Measurements from ENCODE around the gene DUOX1. TPM values are rescaled to one million over a fixed set of nuclear protein-coding genes. Genes with fewer than 3 reads are reported as not detected.

DUOX1 gene
- total RNA-seq, 1 donor from 2014 or later: not detected

DNA sequence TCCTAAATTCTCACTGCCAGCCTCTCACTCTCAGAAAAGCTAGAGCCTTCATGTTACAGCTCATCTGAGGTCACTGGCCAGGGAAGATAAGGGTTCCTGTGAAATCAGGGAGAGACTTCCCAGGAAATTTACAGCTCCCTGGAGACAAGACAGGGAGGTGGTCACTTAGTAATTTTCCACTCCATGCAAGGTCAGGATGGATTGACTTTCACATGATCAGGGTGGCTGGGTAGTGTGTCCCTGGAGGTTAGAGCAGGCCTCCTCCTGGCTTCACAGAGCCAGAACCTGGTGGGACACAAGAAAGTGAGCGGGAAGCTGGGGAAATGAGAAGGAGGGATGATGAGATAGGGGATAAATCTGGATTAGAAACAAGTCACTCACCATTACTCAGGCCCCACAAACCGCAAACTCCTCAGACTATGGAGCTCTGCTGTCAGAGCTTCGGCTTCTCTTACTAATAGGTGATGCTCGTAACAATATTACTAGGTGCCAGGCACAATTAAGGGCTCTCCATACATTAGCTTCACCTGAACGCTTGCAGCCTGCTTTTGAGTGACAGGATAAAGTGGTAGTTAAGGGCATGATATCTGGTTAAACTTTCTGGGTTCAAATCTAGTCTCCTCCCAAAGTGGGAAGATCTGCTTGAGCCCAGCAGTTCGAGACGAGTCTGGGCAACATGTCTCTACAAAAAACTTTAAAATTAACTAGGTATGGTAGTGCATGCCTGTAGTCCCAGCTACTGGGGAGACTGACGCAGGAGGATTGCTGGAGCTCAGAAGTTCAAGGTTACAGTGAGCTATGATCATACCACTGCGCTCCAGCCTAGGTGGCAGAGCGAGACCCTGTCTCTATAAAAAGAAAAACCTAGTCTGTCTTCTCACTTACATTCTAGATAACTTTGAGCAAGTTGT lies 40.7 kb upstream of the DUOX1 start:
- no peak for DNase-seq (ENCODE audit: extremely low spot score, unreplicated experiment)
- TF ChIP-seq, protein P1, sequence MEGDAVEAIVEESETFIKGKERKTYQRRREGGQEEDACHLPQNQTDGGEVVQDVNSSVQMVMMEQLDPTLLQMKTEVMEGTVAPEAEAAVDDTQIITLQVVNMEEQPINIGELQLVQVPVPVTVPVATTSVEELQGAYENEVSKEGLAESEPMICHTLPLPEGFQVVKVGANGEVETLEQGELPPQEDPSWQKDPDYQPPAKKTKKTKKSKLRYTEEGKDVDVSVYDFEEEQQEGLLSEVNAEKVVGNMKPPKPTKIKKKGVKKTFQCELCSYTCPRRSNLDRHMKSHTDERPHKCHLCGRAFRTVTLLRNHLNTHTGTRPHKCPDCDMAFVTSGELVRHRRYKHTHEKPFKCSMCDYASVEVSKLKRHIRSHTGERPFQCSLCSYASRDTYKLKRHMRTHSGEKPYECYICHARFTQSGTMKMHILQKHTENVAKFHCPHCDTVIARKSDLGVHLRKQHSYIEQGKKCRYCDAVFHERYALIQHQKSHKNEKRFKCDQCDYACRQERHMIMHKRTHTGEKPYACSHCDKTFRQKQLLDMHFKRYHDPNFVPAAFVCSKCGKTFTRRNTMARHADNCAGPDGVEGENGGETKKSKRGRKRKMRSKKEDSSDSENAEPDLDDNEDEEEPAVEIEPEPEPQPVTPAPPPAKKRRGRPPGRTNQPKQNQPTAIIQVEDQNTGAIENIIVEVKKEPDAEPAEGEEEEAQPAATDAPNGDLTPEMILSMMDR (IDR thresholded peaks at IDR 0.05): no peak
- Mint-ChIP-seq H3K27me3 (ENCODE audit: unreplicated experiment) (peaks cover 61% of the 10 kb centered on the region), H3K4me3 (ENCODE audit: unreplicated experiment) (no peak overlapping the region), H3K9me3 (ENCODE audit: unreplicated experiment) (no peaks in the 10 kb centered on the region), H3K36me3 (ENCODE audit: unreplicated experiment) (no peaks in the 10 kb centered on the region), H3K27ac (ENCODE audit: unreplicated experiment) (no peak overlapping the region), H3K4me1 (ENCODE audit: unreplicated experiment) (no peaks in the 10 kb centered on the region)

DNA sequence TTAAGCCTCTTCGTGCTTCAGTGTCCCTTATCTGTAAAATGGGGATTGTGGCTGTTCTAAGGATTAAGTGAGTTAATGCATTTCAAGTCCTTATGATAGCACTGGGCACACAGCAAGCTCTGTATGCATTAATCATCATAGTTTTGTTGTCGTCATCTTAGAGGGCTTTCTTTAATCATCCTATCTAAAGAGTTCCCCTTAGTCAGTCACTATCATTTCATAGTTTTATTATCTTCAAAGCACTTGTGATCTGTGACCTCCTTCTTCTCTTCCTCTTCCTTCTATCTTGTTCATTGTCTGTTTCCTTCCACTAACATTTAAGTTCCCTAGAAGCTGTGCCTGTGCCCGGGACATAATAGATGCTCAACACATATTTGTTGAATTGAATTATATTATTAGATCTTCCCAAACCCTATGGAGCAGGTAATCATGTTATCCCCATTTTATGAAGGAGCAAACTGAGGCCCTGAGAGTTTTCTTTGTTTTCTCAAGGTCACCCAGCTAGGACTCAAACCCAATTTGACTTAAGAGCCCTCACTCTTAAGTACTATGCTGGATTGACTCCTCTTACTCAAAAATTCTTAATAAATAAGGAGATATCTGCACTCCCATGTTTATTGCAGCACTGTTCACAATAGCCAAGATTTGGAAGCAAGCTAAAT lies 40.0 kb upstream of the DUOX1 start:
- no peaks in the 10 kb centered on the region for H3K9me3 Mint-ChIP-seq (ENCODE audit: unreplicated experiment)
- DNase-seq (ENCODE audit: extremely low spot score, unreplicated experiment): no peak
- H3K27me3 Mint-ChIP-seq (ENCODE audit: unreplicated experiment): peaks cover 53% of the 10 kb centered on the region
- TF ChIP-seq, protein P1 (IDR thresholded peaks at IDR 0.05): no peak
- H3K4me3 Mint-ChIP-seq (ENCODE audit: unreplicated experiment): no peak overlapping the region
- no peaks in the 10 kb centered on the region for H3K36me3 Mint-ChIP-seq (ENCODE audit: unreplicated experiment)
- no peak overlapping the region for H3K27ac Mint-ChIP-seq (ENCODE audit: unreplicated experiment)
- H3K4me1 Mint-ChIP-seq (ENCODE audit: unreplicated experiment): no peaks in the 10 kb centered on the region

DNA sequence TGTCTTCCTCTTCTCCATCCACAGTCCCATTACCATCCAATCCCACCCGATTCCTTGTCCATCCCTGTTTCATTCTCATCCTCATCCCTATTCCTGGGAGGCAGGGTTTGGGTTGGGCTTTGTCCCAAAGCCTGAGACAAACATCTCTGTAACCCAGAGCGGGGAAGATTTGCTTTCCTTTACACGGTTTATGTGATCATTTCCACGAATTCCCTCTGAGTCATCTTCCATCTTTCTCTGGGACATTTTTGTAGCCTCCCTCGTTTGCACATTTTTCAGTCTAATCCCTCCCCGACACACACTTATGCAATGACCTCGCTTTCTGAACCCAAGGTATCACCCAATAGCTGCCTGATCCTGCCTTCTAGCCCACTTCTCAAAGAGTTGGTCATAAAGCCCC lies 38.6 kb upstream of the DUOX1 start:
- peaks cover 47% of the 10 kb centered on the region for H3K27me3 Mint-ChIP-seq (ENCODE audit: unreplicated experiment)

DNA sequence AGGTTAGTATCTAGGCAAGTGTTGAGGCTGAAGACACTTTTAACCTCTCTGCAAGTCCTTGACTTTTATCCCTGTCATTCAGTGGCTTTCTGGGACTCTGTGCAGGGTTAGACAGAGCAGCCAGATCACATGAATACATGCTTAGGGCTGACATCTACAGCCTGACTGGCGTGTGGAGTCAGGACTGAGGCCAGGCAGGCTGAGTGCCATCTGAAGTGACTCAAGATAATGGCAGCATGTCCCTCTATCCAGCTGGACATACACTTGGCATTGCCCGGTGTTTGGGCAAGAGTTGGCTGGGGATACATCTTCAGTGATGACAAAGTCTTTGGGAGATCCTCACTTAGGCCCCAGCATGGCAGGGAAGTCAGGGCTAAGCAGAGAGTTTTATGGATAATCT lies 38.2 kb upstream of the DUOX1 start:
- no peaks in the 10 kb centered on the region for H3K36me3 Mint-ChIP-seq (ENCODE audit: unreplicated experiment)
- no peak overlapping the region for H3K27ac Mint-ChIP-seq (ENCODE audit: unreplicated experiment)
- H3K4me3 Mint-ChIP-seq (ENCODE audit: unreplicated experiment): no peak overlapping the region
- H3K27me3 Mint-ChIP-seq (ENCODE audit: unreplicated experiment): peaks cover 47% of the 10 kb centered on the region
- TF ChIP-seq, protein P1 (IDR thresholded peaks at IDR 0.05): no peak
- no peaks in the 10 kb centered on the region for H3K9me3 Mint-ChIP-seq (ENCODE audit: unreplicated experiment)
- DNase-seq (ENCODE audit: extremely low spot score, unreplicated experiment): no peak
- H3K4me1 Mint-ChIP-seq (ENCODE audit: unreplicated experiment): no peaks in the 10 kb centered on the region

More for the DNA sequence above, 38.6 kb upstream of the DUOX1 start:
- TF ChIP-seq, protein P1 (IDR thresholded peaks at IDR 0.05): no peak
- DNase-seq (ENCODE audit: extremely low spot score, unreplicated experiment): no peak
- H3K4me1 Mint-ChIP-seq (ENCODE audit: unreplicated experiment): no peaks in the 10 kb centered on the region
- no peaks in the 10 kb centered on the region for H3K36me3 Mint-ChIP-seq (ENCODE audit: unreplicated experiment)
- H3K4me3 Mint-ChIP-seq (ENCODE audit: unreplicated experiment): no peak overlapping the region
- no peak overlapping the region for H3K27ac Mint-ChIP-seq (ENCODE audit: unreplicated experiment)
- H3K9me3 Mint-ChIP-seq (ENCODE audit: unreplicated experiment): no peaks in the 10 kb centered on the region

DNA sequence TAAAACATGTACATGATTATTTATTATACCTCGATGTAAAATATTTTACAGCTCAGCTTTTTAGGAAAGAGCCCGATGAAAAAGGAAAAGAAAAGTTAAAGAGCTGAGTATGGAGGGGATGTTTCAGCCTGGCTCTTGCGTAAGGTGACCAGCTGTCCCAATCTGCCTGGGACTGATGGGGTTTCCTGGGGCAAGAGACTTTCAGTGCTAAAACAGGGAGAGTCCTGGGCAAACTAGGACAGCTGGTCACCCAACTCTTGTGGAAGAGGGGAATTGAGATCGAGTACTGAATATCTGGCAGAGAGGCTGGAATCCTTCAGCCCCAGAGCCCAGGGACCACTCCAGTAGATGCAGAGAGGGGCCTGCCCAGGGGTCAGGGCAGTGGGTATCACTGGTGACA lies 36.8 kb upstream of the DUOX1 start:
- Mint-ChIP-seq H3K27me3 (ENCODE audit: unreplicated experiment) (peaks cover 38% of the 10 kb centered on the region), H3K9me3 (ENCODE audit: unreplicated experiment) (no peaks in the 10 kb centered on the region), H3K4me3 (ENCODE audit: unreplicated experiment) (no peak overlapping the region)

More for the DNA sequence above, 36.8 kb upstream of the DUOX1 start:
- H3K27ac Mint-ChIP-seq (ENCODE audit: unreplicated experiment): no peak overlapping the region
- DNase-seq (ENCODE audit: extremely low spot score, unreplicated experiment): no peak
- H3K4me1 Mint-ChIP-seq (ENCODE audit: unreplicated experiment): no peaks in the 10 kb centered on the region
- TF ChIP-seq, protein P1 (IDR thresholded peaks at IDR 0.05): no peak
- no peaks in the 10 kb centered on the region for H3K36me3 Mint-ChIP-seq (ENCODE audit: unreplicated experiment)

All from osteocyte (in vitro differentiated cells).